ENCODE results near the gene NAA25.
"Not testable (repeated sequence)": the region's sequence is repeated elsewhere in the genome, so short reads cannot be mapped to it uniquely, and the experiment has no call there.

NAA25 gene

DNA sequence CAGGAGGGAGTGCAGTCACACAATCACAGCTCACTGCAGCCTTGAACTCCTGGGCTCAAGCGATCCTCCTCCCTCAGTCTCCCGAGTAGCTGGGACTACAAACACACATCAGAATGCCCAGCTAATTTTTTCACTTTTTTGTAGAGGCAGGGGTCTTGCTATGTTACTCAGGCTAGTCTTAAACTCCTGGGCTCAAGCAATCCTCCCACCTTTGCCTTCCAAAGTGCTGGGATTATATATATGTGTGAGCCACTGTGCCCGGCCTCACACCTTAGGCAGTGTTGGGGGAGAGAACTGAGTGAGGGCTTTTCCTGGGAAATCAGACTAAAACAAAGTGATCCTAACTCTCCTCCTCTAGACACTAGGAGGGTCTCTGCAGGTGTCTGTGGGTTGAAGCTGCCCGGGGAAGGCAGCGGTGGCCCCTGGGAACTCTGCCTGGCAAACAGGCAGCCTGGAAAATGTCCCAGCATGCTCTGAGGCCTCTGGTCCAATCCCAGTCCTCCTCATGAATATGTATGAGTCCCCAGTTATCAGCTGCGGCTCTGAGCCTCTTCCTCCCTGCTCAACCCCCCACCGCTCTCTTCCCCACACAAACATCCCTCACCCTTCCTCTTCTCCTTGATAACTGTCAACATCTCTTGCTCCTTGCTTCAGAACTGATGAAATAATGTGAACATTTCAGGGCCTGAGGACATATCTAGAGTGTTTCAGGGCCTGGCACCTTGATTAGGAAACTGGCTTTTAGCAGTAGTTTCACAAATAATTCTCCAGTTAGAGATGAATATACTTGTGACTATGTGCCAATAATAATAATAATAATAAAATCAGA lies 7.9 kb upstream of the NAA25 start:
- DNase-seq (ENCODE audit: low read depth, low spot score) = peak; percentile 92

DNA sequence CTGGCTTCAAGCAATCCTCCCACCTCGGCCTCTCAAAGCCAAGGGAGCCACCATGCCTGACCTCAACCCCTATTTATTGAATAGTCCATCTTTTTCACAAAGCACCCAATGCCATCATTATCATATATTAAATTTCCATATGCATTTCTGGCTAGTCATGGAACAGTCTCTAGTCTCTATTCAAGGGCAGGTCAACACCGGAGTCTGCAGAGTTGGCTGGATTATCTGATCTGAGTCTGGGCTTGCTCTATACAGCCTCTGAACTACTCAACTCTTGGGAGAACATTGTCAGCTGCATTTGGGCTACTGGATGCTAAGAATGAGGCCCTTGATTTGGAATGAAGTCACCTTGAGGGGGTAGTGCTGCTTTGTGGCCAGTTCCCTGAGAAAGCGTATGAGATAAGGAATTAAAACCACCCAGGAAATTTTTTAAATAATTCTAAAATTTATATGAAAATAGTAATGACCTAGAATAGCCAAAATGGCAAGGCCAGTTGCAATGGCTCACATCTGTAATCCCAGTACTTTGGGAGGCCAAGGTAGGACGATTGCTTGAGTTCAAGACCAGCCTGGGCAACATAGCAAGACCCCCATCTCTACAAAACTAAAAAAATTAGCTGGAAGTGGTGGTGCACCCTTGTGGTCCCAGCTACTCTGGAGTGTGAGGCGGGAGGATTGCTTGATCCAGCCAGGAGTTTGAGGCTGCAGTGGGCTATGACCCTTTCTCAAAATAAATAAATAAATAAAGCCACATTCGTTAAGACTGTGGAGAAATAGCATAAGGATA lies 6.9 kb upstream of the NAA25 start:
- DNase-seq (ENCODE audit: low read depth, low spot score) = no peak

DNA sequence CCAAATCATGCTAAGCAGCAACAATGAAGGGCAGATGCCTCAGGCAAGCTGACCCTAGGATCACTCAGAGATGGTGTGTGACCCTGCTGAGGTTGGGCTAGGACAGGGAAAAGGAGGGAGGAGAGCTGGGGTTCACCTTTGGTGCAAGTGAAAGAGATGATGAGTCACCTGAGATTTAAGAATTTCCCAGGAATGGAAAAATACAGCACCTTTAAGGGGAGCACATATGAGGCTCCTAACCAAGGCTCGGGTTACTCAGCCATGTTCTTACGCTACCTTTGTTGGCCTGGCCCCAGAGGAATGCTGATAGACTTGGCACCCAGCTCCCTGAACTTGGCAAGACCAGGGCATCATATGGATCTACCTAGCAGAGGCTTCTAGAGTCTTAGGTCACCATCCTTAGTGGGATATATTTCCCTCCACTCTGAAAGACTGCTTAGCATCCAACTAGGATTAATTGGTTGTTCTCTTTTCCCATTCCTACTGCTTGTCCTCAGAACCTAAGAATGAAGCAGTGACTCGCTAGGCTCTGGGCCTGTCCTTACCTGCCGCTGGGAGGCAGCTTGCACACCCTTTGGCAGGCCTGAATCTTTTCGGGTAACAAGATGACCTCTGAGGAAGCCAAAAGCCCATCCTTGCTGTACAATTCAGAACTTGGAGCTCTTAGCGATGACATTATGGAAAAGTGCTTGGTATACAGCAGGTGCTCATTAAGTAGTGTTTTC lies 4.0 kb upstream of the NAA25 start:
- DNase-seq (ENCODE audit: low read depth, low spot score) = no peak

DNA sequence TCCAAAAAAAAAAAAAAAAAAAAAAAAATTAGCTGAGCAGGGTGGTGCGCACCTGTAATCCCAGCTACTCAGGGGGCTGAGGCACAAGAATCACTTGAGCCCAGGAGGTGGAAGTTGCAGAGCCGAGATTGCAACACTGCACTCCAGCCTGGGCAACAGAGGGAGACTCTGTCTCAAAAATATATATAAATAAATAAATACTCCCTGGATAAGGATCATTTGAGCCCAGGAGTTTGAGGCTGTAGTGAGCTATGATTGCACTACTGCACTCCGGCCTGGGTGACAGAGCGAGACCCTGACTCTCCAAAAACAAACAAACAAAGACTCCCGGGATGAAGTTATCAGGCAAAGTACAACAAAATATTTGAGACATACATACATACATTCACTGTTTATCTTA lies 3.3 kb upstream of the NAA25 start:
- DNase-seq (ENCODE audit: low read depth, low spot score) = no peak

DNA sequence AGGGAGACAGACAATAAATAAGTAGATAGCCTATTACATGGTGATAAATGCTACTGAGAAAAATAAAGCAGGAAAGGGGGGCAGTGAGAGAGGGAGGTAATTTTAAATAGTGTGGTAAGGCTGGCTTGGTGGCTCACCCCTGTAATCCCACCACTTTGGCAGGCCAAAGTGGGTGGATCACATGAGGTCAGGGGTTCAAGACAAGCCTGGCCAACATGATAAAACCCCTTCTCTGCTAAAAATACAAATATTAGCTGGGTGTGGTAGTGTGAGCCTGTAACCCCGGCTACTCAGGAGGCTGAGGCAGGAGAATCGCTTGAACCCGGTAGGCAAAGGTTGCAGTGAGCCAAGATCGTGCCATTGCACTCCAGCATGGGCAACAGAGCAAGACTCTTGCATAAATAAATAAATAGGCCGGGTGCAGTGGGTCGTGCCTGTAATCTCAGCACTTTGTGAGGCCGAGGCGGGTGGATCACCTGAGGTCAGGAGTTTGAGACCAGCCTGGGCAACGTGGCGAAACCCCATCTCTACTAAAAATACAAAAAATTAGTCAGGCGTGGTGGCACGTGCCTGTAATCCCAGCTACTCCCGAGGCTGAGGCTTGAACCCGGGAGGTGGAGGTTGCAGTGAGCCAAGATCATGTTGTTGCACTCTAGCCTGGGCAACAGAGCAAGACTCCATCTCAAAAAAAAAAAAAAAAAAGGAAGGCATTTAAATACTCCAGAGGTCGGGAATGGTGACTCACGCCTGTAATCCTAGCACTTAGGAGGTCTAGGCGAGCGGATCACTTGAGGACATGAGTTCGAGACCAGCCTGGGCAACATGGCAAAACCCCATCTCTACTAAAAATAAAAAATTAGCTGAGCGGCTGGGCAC lies 2.4 kb upstream of the NAA25 start:
- DNase-seq (ENCODE audit: low read depth, low spot score) = not testable (repeated sequence)

DNA sequence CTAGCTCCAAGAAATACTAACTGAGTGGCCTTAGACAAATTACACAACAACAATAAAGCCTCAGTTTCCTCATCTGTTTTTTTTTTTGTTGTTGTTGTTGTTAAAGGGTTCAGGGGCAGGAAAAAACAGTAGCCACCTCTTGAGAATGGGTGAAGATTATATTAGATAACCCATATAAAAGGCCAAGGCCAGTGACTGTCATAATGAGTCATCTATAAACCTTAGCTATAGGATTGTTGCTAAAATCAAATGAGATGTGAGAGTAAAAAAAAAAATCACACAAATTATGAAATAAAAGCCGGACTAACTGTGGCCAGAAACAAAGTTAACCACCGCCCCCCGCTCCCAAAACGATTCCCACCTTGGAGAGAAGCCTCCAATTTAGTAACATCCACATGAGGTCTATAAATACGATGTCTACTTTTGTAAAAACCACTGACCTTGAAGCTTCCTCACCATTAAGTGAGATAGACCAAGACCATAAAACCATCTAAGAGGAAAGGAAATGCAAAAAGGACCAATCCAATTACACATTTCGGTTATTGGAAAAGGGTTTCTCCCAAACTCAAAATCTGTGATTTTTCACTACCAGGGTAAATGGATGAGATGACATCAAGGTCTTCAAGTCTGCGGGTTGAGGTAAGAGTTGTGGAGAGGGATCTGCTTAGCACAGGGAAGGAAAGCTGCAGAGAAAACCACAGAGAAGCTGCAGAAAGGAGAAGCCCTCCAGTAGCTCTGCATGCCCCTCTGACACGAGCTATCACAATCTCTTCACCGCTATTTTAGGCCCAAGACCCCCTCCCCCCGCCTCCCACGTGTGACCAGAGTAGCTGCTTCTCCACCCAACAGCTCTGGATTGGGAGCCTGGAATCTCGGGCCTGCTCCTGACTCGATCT lies 1.0 kb downstream of the NAA25 start:
- peak; percentile 55 for DNase-seq (ENCODE audit: low read depth, low spot score)

DNA sequence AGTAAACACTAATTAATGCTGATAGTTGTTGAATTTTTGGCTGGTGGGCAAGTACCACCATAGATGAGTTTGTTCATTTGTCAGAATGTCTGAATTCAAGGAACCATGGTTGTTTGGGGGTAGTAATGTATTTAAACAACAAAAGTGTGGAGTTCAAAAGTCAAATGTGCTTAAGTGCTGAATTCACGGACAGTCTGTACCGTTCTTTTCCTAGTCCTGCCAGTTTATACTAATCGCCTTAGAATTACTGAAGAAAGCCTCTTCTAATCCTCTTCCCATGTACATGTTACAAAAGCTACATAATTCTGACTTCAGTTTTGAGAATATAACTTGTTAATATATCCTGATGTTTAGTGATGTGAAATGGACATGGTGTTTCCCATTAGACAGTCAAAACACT lies 2.7 kb downstream of the NAA25 start:
- DNase-seq (ENCODE audit: low read depth, low spot score) = no peak

DNA sequence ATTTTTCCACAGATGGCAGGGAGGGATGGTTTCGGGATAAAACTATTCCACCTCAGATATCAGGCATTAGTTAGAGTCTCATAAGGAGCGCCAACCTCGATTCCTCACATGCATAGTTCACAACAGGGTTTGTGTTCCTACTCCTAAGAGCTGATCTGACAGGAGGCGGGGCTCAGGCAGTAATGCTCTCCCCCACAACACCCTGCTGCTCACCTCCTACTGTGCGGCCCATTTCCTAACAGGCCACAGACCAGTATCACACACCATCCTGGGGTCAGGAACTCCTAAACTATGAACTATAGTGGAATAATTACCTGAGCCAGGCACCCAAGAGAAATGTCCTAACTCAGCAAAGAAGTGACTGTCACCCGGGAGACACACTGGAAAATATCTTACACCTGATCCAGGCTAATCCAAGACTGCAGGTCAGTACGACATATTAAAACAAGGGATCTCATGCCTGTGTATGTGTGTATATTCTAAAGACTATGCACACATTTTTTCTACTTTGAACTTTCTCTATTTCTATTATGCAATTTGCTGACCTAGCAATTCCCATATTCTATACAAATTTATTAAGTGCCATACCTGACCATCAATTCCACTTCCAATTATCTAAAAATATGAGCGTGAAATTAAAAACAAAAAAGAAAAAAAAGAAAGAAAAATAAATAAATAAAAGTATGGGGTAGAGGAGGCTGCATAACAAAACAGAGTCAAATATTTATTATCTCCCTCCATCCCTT lies 4.7 kb downstream of the NAA25 start:
- no peak for DNase-seq (ENCODE audit: low read depth, low spot score)

DNA sequence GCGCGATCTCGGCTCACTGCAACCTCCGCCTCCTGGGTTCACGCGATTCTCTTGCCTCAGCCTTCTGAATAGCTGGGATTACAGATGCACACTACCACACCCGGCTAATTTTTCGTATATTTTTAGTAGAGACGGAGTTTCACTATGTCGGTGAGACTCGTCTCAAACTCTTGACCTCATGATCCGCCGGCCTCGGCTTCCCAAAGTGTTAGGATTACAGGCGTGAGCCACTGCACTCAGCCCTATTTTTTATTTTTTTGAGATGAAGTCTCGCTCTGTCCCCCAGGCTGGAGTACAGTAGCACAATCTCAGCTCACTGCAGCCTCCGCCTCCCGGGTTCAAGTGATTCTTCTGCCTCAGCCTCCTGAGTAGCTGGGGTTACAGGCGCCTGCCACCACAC lies 5.8 kb downstream of the NAA25 start:
- not testable (repeated sequence) for DNase-seq (ENCODE audit: low read depth, low spot score)

DNA sequence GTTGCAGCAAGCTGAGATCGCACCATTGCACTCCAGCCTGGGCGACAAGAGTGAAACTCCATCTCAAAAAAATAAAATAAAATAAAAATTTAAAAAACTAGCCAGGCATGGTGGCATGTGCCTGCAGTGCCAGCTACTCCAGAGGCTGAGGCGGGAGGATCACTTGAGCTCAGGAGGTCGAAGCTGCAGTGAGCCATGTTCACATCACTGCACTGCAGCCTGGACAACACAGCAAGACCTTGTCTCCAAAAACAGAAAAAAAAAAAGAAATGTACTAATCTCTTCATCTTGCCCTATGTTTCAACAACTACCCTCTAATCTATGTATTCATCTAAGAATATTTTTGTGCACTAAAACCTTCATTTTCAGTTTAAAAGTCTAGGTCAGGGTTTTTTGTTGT lies 6.5 kb downstream of the NAA25 start:
- no peak for DNase-seq (ENCODE audit: low read depth, low spot score)

DNA sequence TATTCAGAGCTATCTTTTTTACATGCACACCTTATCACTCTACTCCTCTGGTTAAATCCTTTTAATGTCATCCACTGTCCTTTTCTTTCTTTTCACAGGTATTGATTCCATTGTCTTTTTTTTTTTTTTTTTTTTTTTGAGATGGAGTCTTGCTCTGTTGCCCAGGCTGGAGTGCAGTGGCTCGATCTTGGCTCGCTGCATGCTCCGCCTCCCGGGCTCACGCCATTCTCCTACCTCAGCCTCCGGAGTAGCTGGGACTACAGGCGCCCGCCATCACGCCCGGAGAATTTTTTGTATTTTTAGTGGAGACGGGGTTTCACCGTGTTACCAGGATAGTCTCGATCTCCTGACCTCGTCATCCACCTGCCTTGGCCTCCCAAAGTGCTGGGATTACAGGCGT lies 8.1 kb downstream of the NAA25 start:
- DNase-seq (ENCODE audit: low read depth, low spot score) = not testable (repeated sequence)

DNA sequence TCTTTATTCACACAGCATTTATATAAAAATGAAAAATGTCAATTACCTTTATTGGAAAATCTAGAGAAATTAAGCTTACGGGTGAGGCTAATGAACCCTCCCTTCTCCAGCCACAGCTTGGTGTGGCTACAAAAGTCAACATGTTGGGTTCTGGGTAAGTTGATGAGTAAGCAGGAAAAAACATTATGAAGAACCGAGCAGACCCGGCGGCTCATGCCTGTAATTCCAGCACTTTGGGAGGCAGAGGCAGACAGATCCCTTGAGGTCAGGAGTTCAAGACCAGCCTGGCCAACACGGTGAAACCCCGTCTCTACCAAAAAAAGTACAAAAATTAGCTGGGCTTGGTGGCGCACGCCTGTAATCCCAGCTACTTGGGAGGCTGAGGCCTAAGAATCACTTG lies 10.9 kb downstream of the NAA25 start:
- DNase-seq (ENCODE audit: low read depth, low spot score) = peak; percentile 28

DNA sequence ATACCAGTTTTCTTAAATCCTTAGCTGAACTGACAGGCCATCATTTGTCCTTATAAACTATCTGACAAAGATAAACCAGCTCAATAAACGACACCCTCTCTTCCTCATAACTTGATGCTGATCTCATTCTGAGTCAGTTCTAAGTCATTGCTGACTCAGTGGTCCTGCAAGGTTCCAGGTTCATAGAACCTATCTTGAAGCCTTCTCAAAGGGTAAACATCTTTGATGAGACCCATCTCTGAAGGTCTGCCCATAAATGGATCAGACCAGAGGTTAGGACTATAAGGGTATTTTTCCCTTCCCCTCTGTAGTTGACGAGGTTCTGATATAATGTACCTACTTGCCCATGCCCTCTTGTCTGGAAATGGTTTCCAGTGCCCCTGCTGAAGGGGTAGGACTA lies 11.9 kb downstream of the NAA25 start:
- DNase-seq (ENCODE audit: low read depth, low spot score) = peak; percentile 44

DNA sequence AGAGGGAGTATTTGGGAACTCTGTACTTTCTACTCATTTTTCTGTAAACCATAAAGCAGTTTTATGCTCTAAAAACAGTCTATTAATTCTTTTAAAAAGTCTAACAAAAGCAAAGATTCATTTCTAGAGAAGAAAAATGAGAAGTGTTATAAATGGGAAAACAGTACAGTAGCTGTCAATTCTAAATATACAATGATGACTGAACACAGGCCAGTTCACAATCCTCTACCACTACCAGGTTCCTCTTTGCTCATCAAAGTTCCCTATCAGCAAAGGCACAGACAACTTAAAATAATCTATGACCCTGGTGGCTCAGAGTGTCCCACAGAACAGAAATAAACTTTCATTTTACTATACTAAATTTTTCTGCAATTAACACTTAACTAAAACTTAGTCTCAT lies 12.5 kb downstream of the NAA25 start:
- DNase-seq (ENCODE audit: low read depth, low spot score) = no peak

DNA sequence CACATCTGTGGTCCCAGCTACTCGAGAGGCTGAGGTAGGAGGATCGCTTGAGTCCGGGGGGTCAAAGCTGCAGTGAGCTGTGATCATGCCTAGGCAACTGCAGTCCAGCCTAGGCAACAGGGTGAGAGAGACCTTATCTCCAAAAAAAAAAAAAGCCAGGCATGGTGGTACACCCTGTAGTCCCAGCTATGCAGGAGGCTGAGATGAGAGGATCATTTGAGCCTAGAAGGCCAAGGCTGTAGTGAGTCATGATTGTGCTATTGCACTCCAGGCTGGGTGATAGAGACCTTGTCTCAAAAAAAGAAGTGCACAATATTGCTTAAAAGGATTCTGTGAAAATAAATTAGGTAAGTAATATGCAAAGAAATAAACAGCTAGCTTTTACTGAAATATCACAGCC lies 17.0 kb downstream of the NAA25 start:
- no peak for DNase-seq (ENCODE audit: low read depth, low spot score)

DNA sequence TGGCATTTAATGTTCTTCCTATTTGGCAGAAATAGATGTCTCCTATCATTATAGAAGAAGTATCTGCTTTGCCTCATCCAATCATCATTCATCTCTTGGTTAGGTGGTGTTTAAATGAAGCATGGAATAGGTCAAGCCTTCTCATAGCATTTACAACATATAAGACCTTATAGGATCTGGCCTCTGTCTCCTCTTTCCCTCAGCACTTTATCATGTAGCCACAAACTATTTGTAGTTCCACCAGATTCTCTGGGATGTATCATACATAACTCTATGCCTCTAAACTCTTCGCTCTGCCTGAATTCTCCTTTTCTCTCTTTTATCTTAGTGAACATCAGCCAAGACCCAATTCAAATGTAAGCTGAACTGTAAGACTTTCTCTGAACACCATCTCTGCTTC lies 20.7 kb downstream of the NAA25 start:
- DNase-seq (ENCODE audit: low read depth, low spot score) = no peak

DNA sequence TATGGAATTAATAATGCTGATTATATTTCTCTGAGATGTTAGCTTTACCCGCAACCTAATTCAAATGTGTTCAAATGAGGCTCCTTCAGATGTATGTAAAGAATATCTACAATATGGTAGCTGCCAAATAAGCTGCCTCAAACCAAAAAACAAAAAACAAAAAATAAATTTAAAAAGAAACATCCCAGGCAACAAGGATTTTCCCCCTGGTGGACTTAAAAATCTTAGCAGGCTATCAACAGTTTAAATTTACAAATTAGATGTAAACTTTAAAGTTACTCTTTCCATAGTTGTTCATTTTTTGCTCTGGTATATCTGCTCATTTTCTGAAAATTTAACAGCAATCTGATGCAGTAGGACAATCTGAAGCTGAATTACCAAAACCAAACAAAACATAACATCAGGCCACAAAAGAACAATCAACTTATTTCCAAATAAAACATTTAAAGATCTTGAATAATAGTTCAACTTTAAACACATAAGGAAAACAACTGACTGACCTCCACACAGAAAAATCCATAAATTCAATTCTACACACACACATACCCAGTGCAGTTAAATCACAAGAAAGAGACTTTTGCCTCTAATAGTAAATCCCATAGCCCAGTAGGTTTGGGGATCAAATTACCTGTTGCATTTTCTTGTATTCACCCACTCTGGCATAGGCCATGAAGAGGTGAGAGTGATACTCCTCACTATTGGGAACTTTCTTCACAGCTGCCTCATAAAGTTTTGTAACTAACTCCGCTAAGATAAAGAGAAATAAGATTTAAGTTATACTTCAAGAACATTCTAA lies 21.3 kb downstream of the NAA25 start:
- no peak for DNase-seq (ENCODE audit: low read depth, low spot score)

DNA sequence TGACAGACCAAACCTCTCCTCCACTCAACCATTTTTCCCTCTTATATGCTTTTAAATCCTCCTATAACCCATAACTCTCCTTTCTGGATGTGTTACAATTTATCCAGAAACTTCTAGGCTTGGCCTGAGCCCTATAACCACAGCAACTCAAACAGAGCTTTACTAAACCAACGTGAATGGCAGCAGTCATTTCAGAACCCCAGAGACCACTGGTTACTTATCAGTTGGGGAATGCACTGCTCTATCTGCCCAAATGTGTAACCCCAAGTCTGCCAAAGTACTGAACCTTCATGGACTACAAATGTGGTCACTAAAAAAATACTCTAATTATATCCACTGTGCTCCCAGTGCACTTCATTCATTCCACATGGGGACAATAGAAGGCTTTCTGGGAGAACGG lies 42.0 kb downstream of the NAA25 start:
- DNase-seq (ENCODE audit: low read depth, low spot score) = no peak

DNA sequence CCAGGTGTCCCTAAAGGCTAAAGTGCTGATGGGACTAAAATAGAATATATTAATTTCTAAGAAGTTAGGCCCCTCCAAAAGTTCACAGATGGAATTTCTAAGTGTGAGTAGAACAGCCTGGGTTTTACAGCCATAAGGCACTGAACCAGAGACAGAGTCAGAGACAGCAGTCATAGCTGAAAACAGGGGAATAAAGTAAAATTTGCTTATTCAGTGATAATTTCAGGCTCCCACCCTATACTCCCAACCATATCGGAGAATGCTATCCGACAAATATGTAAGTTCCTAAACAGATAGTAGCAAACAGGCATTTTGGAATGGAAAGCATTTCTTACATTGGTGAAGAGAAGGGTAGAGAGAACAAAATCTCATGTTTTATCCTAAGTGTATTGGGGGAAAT lies 45.3 kb downstream of the NAA25 start:
- no peak for DNase-seq (ENCODE audit: low read depth, low spot score)
